ENCODE results near the gene SNAPC2. TPM values are rescaled to one million over a fixed set of nuclear protein-coding genes. Genes with fewer than 3 reads are reported as not detected.
A peak's percentile ranks its signal among the peaks of the same experiment; 100 is the strongest.

The SNAPC2 gene
- total RNA-seq, 1 donor, result 18.5 TPM

GRCh38 chr19:7930765-7931164, 10.6 kb downstream of the SNAPC2 start:
- Histone ChIP-seq H4K20me1 (ENCODE audit: insufficient read depth, low read length) (no peaks in the 10 kb centered on the region), H3K27me3 (ENCODE audit: insufficient read depth, low read length) (no peaks in the 10 kb centered on the region), H3K4me2 (ENCODE audit: insufficient read depth, low read length) (no peak overlapping the region), H3K4me3 (ENCODE audit: insufficient read depth, low read length) (no peak overlapping the region), H3K9me3 (ENCODE audit: low read depth, low read length) (no peaks in the 10 kb centered on the region), H2AFZ (ENCODE audit: low read length) (no peak overlapping the region), H3K79me2 (ENCODE audit: insufficient read depth, low read length) (no peaks in the 10 kb centered on the region), H3K36me3 (ENCODE audit: insufficient read depth, low read length) (peaks cover 43% of the 10 kb centered on the region), H3K27ac (ENCODE audit: low read depth, low read length) (no peak overlapping the region), H3K4me1 (ENCODE audit: insufficient read depth, low read length) (peaks cover 25% of the 10 kb centered on the region)
- TF ChIP-seq, protein P1, sequence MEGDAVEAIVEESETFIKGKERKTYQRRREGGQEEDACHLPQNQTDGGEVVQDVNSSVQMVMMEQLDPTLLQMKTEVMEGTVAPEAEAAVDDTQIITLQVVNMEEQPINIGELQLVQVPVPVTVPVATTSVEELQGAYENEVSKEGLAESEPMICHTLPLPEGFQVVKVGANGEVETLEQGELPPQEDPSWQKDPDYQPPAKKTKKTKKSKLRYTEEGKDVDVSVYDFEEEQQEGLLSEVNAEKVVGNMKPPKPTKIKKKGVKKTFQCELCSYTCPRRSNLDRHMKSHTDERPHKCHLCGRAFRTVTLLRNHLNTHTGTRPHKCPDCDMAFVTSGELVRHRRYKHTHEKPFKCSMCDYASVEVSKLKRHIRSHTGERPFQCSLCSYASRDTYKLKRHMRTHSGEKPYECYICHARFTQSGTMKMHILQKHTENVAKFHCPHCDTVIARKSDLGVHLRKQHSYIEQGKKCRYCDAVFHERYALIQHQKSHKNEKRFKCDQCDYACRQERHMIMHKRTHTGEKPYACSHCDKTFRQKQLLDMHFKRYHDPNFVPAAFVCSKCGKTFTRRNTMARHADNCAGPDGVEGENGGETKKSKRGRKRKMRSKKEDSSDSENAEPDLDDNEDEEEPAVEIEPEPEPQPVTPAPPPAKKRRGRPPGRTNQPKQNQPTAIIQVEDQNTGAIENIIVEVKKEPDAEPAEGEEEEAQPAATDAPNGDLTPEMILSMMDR (IDR thresholded peaks at IDR 0.05; ENCODE audit: extremely low read depth, low read depth, low read length), result no peak
- DNase-seq (ENCODE audit: insufficient read length, low spot score, missing footprints), result peak; percentile 58

- DNase-seq (ENCODE audit: insufficient read length, low spot score, missing footprints), result peak; percentile 65
- no peaks in the 10 kb centered on the region for H4K20me1 ChIP-seq (ENCODE audit: insufficient read depth, low read length)
- H2AFZ ChIP-seq (ENCODE audit: low read length), result no peak overlapping the region
- no peak overlapping the region for H3K4me3 ChIP-seq (ENCODE audit: insufficient read depth, low read length)
- TF ChIP-seq, protein P1 (IDR thresholded peaks at IDR 0.05; ENCODE audit: extremely low read depth, low read depth, low read length), result no peak
- H3K9me3 ChIP-seq (ENCODE audit: low read depth, low read length), result no peaks in the 10 kb centered on the region
- H3K4me2 ChIP-seq (ENCODE audit: insufficient read depth, low read length), result no peak overlapping the region
- H3K79me2 ChIP-seq (ENCODE audit: insufficient read depth, low read length), result no peaks in the 10 kb centered on the region
- H3K36me3 ChIP-seq (ENCODE audit: insufficient read depth, low read length), result peaks cover 47% of the 10 kb centered on the region
- H3K4me1 ChIP-seq (ENCODE audit: insufficient read depth, low read length), result peaks cover 22% of the 10 kb centered on the region
- no peaks in the 10 kb centered on the region for H3K27me3 ChIP-seq (ENCODE audit: insufficient read depth, low read length)
- H3K27ac ChIP-seq (ENCODE audit: low read depth, low read length), result no peak overlapping the region
These were observed 11.3 kb downstream of the SNAPC2 start for GRCh38 chr19:7931221-7932061.

DNA sequence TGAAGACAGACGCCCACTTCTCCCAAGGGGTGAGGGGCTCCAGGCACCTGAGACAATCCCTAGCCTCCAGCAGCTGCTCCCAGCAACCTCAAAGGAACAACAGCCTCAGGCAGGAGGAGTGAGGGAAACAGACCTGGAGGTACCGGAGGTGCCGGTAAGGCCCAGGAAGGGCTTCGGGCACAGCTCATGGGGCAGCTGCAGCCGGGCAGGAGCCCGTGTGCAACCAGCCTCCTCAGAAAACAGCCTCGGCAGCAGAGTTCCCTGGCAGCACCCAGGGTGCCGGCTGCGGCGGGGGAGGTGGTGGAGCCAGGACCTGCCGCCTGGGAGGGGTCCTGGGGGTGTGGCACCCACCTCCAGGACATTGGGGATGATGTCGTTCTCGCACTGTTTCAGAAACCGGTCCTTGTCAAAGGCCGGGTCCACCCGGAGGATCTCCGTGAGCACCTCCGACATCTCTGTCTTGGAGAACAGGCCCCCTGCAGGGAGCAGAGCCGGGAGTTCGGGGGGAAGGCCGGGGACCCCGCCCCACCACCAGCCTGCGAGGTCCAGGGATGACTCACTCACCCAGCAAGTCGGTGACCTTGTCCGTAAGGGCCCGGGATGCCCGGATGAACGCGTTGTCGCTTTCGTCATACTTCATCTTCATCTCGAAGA, 12.3 kb downstream of the SNAPC2 start:
- Histone ChIP-seq H3K27me3 (ENCODE audit: insufficient read depth, low read length) (no peaks in the 10 kb centered on the region), H3K4me1 (ENCODE audit: insufficient read depth, low read length) (peaks cover 20% of the 10 kb centered on the region), H4K20me1 (ENCODE audit: insufficient read depth, low read length) (no peaks in the 10 kb centered on the region), H3K79me2 (ENCODE audit: insufficient read depth, low read length) (peaks cover under 1% of the 10 kb centered on the region), H3K27ac (ENCODE audit: low read depth, low read length) (no peak overlapping the region), H2AFZ (ENCODE audit: low read length) (no peak overlapping the region), H3K9me3 (ENCODE audit: low read depth, low read length) (no peaks in the 10 kb centered on the region), H3K4me3 (ENCODE audit: insufficient read depth, low read length) (no peak overlapping the region), H3K36me3 (ENCODE audit: insufficient read depth, low read length) (peaks cover 48% of the 10 kb centered on the region), H3K4me2 (ENCODE audit: insufficient read depth, low read length) (no peak overlapping the region)
- TF ChIP-seq, protein P1 (IDR thresholded peaks at IDR 0.05; ENCODE audit: extremely low read depth, low read depth, low read length), result no peak
- DNase-seq (ENCODE audit: insufficient read length, low spot score, missing footprints), result peak; percentile 48

GRCh38 chr19:7932930-7933300, 12.8 kb downstream of the SNAPC2 start:
- Histone ChIP-seq H2AFZ (ENCODE audit: low read length) (no peak overlapping the region), H4K20me1 (ENCODE audit: insufficient read depth, low read length) (no peaks in the 10 kb centered on the region), H3K4me2 (ENCODE audit: insufficient read depth, low read length) (no peak overlapping the region), H3K9me3 (ENCODE audit: low read depth, low read length) (no peaks in the 10 kb centered on the region), H3K4me3 (ENCODE audit: insufficient read depth, low read length) (no peak overlapping the region), H3K79me2 (ENCODE audit: insufficient read depth, low read length) (peaks cover 2% of the 10 kb centered on the region), H3K27ac (ENCODE audit: low read depth, low read length) (no peak overlapping the region), H3K4me1 (ENCODE audit: insufficient read depth, low read length) (peaks cover 18% of the 10 kb centered on the region), H3K36me3 (ENCODE audit: insufficient read depth, low read length) (peaks cover 51% of the 10 kb centered on the region), H3K27me3 (ENCODE audit: insufficient read depth, low read length) (no peaks in the 10 kb centered on the region)
- TF ChIP-seq, protein P1 (IDR thresholded peaks at IDR 0.05; ENCODE audit: extremely low read depth, low read depth, low read length), result no peak
- DNase-seq (ENCODE audit: insufficient read length, low spot score, missing footprints), result peak; percentile 27
